Measurements from ENCODE around the gene BAIAP2.

- TF ChIP-seq CHD2 (IDR thresholded peaks at IDR 0.05; ENCODE audit: low read length, partially characterized antibody) (no peak), E2F6 (IDR thresholded peaks at IDR 0.05; ENCODE audit: borderline replicate concordance, low read depth) (no peak), POLR2AphosphoS2 (conservative IDR thresholded peaks at IDR 0.05; ENCODE audit: low read length) (no peak), POLR2A (IDR thresholded peaks at IDR 0.05; ENCODE audit: low read length) (no peak)
- TF ChIP-seq, protein P1, sequence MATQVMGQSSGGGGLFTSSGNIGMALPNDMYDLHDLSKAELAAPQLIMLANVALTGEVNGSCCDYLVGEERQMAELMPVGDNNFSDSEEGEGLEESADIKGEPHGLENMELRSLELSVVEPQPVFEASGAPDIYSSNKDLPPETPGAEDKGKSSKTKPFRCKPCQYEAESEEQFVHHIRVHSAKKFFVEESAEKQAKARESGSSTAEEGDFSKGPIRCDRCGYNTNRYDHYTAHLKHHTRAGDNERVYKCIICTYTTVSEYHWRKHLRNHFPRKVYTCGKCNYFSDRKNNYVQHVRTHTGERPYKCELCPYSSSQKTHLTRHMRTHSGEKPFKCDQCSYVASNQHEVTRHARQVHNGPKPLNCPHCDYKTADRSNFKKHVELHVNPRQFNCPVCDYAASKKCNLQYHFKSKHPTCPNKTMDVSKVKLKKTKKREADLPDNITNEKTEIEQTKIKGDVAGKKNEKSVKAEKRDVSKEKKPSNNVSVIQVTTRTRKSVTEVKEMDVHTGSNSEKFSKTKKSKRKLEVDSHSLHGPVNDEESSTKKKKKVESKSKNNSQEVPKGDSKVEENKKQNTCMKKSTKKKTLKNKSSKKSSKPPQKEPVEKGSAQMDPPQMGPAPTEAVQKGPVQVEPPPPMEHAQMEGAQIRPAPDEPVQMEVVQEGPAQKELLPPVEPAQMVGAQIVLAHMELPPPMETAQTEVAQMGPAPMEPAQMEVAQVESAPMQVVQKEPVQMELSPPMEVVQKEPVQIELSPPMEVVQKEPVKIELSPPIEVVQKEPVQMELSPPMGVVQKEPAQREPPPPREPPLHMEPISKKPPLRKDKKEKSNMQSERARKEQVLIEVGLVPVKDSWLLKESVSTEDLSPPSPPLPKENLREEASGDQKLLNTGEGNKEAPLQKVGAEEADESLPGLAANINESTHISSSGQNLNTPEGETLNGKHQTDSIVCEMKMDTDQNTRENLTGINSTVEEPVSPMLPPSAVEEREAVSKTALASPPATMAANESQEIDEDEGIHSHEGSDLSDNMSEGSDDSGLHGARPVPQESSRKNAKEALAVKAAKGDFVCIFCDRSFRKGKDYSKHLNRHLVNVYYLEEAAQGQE (IDR thresholded peaks at IDR 0.05) = no peak
- TF ChIP-seq, protein P2, sequence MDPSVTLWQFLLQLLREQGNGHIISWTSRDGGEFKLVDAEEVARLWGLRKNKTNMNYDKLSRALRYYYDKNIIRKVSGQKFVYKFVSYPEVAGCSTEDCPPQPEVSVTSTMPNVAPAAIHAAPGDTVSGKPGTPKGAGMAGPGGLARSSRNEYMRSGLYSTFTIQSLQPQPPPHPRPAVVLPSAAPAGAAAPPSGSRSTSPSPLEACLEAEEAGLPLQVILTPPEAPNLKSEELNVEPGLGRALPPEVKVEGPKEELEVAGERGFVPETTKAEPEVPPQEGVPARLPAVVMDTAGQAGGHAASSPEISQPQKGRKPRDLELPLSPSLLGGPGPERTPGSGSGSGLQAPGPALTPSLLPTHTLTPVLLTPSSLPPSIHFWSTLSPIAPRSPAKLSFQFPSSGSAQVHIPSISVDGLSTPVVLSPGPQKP (IDR thresholded peaks at IDR 0.05; ENCODE audit: low read depth, low read length) = no peak
- TF ChIP-seq, protein P3, sequence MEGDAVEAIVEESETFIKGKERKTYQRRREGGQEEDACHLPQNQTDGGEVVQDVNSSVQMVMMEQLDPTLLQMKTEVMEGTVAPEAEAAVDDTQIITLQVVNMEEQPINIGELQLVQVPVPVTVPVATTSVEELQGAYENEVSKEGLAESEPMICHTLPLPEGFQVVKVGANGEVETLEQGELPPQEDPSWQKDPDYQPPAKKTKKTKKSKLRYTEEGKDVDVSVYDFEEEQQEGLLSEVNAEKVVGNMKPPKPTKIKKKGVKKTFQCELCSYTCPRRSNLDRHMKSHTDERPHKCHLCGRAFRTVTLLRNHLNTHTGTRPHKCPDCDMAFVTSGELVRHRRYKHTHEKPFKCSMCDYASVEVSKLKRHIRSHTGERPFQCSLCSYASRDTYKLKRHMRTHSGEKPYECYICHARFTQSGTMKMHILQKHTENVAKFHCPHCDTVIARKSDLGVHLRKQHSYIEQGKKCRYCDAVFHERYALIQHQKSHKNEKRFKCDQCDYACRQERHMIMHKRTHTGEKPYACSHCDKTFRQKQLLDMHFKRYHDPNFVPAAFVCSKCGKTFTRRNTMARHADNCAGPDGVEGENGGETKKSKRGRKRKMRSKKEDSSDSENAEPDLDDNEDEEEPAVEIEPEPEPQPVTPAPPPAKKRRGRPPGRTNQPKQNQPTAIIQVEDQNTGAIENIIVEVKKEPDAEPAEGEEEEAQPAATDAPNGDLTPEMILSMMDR (IDR thresholded peaks at IDR 0.05) = no peak
Observed at GRCh38 chr17:81091774-81092517, 57.0 kb downstream of the BAIAP2 start.

Data from A549 (cell line).